HG02623 (cell line): ENCODE data around the gene IFI6.
A peak's percentile ranks its signal among the peaks of the same experiment; 100 is the strongest.
"Not testable (repeated sequence)": the region's sequence is repeated elsewhere in the genome, so short reads cannot be mapped to it uniquely, and the experiment has no call there.

Experiments used
- ATAC-seq: cut with Tn5 transposase; IDR thresholded peaks from one replicate; pipeline ENCODE4 v1.9.1; 2021; ENCODE audit warnings: moderate library complexity; ENCODE audit not compliant: unreplicated experiment

IFI6 gene

DNA sequence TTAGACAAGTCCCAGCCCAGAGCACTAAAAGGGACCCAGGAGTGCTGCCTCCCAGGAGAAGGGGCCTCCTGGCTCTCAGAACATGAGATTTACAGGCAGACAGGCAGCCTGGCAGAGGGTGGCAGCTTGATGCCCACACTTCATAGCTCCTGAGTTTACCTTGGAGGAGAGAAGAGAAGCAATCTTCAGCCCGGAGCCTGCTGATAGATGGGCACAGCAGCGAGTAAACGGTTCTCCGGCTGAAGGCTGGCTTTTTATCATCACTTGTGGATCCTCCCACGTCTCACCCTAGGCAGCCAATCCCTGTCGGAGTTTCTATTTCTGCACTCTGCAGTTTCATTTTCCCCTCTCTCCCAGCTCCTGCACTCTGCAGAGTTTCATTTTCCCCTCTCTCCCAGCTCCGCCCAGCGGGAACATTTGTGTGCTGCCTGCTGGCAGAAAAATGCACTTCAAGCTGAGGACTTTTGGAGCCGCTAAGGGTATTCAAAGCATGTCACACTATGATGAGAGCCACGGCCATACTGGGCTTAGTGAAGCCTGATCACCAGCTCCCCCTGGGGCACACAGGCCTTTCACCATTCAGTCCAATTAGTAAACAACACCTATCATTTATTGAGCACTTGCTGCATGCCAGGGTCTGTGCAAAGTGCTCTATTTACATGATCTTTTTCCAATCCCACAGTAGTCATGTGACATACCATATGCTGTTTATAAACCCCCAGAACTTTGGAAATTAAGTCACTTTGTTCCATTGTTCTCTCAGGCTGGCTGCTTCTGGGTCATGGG lies at the start of gene IFI6:
Gene IFI6, minus strand, starts transcription at position 229 of the 786 bp plus-strand sequence. CDS start 2,878 bp downstream, outside the sequence.
- peak; percentile 80 for ATAC-seq

DNA sequence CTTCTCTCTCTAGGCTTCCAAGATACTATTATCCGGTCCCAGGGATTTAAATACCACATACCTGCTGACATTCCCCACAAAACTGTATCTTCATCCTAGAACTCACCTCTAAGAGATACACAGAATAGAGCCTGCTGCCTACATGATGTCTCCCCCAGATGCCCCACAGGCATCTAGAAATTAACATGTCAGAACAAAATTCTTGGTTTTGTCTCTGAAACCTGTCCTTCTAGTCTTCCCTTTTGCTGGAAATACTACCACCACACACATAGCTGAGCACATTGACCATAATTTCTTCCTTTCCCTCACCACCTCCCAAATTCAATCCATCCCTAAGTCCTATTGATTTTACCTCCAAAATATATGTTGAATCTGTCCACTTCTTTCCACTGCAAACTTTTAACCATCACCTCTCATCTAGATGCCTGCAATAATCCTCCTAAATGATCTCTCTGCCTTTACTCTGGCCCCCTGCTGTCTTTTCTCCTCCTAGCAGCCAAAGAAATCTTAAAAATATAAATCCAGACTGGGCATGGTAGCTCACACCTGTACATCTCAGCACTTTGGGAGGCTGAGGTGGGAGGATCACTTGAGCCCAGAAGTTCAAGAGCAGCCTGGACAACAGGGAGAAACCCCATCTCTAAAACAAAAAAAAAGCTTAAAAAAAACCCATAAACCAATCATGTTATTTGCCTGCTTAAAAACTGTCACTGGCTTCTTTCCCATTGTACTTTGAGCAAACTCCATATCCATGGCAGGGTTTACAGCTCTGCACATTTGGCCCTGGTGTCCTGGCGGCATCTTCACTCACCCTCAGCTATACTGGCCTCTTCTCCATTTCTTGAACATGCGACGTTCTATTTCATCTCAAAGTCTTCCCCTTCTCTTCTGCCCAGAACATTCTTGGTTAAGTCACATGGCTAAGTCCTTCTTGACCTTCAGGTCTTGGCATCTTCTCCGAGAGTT lies 47.6 kb upstream of the IFI6 start:
- ATAC-seq: no peak

- no peak for ATAC-seq
Observed at GRCh38 chr1:27716262-27716895, 44.4 kb upstream of the IFI6 start.

GRCh38 chr1:27713869-27714513 lies 42.0 kb upstream of the IFI6 start:
- no peak for ATAC-seq

- no peak for ATAC-seq
Observed at GRCh38 chr1:27713139-27713725, 41.2 kb upstream of the IFI6 start.

GRCh38 chr1:27710574-27710973 lies 38.6 kb upstream of the IFI6 start:
- ATAC-seq: no peak

GRCh38 chr1:27705545-27705944 lies 33.6 kb upstream of the IFI6 start:
- ATAC-seq: no peak

DNA sequence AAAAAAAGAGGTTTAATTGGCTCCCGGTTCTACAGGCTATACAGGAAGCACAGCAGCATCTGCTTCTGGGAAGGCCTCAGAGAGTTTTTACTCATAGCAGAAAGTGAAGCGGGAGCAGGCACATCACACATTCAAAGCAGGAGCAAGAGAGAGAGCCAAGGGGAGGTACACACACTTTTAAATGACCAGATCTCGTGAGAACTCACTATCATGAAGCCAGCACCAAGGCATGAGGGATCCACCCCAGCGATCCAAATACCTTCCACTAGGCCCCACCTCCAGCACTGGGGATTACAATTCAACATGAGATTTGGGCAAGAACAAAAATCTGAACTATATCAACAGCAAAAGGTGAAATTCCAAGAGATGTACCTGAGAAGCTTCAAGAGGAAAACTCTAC lies 33.0 kb upstream of the IFI6 start:
- ATAC-seq: no peak

DNA sequence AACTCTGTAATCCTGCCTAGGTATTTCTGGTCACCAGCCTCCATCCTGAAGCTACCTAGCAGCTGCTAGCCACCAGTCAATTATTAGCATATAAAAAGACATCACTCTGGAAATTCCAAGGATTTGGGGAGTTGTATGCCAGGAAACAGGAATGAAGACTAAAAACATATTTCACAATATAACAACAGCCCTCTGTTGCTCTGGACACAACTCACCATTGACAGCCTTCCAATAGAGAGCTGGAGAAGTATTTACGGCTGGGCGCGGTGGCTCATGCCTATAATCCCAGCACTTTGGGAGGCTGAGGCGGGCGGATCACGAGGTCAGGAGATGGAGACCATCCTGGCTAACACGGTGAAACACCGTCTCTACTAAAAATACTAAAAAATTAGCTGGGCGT lies 24.8 kb upstream of the IFI6 start:
- not testable (repeated sequence) for ATAC-seq

GRCh38 chr1:27690183-27690582 lies 18.2 kb upstream of the IFI6 start:
- no peak for ATAC-seq

DNA sequence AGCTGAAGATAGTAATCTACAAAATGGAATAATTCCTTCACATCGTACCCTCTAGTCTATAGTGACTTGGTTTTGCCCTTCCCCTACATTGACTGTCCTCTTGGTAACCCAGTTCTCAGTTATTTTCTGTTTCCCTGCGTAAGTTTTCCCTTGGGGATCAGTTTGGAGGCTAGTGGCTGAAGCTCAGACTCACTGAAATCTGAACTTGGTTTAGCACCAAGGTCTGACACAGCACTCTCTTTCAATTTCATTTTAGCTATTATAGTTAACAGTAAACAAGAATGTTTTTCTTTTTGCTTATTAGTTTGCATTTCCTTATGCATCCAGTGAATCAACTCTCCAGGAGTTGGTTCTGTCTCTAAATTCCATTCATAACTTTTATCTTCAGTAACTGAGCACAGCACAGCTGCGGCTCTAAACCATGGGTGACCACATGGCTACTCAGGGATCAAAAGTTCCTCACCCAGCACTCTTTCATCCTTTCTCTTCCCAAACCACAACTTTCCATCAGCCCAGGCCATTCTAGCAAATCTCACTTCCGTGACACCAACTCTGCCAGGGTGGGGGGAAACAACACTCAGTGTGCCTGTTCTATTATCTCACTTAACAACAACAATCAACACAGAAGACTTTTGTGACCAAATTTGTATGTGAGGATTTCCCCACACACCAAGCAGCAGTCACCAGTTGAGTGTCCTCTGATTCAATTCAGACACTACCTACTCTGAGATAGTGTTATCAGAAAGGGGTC lies 17.6 kb upstream of the IFI6 start:
- ATAC-seq: no peak

DNA sequence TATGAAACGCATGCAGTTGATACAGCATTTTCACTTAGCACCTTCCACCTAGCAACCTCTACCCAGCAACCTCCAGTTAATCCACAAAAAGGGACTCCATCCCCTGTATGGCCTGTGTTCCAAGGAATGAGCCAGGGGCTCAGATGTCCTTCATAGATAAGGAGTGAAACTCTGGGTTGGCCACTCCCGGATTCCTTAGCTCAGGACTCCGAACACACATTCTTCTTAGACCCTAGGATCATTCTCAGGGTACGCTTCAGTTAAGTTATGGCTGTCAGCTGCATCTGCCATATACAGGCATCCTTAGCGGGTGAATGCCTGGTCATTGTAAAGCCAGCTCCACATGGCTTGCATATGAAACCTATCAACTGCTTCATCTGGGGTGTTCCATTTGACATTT lies 15.9 kb upstream of the IFI6 start:
- ATAC-seq: no peak

DNA sequence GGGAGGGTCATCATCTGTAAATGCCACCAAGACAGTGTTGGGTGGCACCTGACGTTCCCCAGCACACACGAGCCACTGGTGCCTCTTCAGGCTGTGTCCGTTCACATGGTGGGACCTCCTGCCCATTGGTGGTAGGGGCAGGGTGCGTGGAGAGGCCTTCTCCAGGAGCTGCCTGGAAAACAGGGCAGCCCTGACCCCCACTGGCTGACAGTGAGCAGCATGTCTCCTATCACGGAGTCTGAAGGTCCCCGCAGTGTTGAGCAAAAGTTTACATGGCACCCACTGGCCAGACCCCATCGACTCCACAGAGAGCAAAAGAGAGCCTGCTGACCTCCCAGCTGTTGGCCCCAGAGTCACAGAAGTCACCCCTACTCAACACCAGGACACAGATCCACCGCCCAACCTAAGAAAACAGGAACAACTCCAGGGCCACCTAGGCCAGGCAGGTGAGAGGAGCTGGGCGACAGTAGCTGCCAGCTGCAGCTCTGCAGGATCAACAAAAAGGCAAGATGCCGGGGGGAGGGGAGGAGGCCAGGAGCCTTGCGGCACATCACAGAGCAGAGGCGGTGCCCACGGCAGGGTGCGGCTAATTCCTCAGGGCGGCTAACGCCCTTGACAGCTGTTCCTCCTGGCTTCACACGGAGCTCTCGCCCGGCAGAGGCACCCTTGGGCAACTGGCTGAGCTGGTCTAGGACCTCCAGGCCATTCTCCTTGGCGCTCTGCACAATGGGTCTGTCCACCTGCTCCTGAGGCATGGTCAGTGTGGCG lies 14.4 kb upstream of the IFI6 start:
- ATAC-seq: no peak

GRCh38 chr1:27684176-27684575 lies 12.2 kb upstream of the IFI6 start:
- no peak for ATAC-seq

- no peak for ATAC-seq
Observed at GRCh38 chr1:27682351-27682944, 10.5 kb upstream of the IFI6 start.

- ATAC-seq: not testable (repeated sequence)
Observed at GRCh38 chr1:27681580-27681979, 9.6 kb upstream of the IFI6 start.

DNA sequence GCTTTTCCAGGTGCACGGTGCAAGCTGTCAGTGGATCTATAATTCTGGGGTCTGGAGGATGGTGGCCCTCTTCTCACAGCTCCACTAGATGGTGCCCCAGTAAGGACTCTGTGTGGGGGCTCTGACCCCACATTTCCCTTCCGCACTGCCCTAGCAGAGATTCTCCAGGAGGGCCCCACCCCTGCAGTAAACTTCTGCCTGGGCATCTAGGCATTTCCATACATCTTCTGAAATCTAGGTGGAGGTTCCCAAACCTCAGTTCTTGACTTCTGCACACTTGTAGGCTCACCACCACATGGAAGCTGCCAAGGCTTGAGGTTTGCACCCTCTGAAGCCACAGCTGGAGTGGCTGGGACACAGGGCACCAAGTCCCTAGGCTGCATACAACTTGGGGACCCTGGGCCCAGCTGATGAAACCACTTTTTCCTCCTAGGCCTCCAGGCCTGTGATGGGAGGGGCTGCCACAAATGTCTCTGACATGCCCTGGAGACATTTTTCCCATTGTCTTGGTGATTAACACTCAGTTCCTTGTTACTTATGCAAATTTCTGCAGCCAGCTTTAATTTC lies 8.3 kb upstream of the IFI6 start:
- ATAC-seq: not testable (repeated sequence)

GRCh38 chr1:27678747-27679146 lies 6.8 kb upstream of the IFI6 start:
- ATAC-seq: no peak
